Cerebellar cortex (tissue), 1 donor: ENCODE results near the gene DNAH7.
"Not testable (repeated sequence)": the region's sequence is repeated elsewhere in the genome, so short reads cannot be mapped to it uniquely, and the experiment has no call there.

Source experiments
- DNase-seq: peaks from one replicate; pipeline ENCODE4 v3.0.0-alpha.2; 2015; ENCODE audit warnings: low spot score

DNAH7 gene

GRCh38 chr2:195721042-195721441, 347.6 kb downstream of the DNAH7 start:
- no peak for DNase-seq

- DNase-seq: no peak
Measured at GRCh38 chr2:195716466-195716865, 352.2 kb downstream of the DNAH7 start.

- no peak for DNase-seq
Measured at GRCh38 chr2:195711478-195711877, 357.2 kb downstream of the DNAH7 start.

GRCh38 chr2:195709901-195710806, 358.5 kb downstream of the DNAH7 start:
- DNase-seq: no peak

- DNase-seq: no peak
Measured at GRCh38 chr2:195706161-195706900, 362.3 kb downstream of the DNAH7 start.

GRCh38 chr2:195700480-195700879, 368.2 kb downstream of the DNAH7 start:
- no peak for DNase-seq

- no peak for DNase-seq
Measured at GRCh38 chr2:195697681-195698220, 370.9 kb downstream of the DNAH7 start.

- DNase-seq: no peak
Measured at GRCh38 chr2:195696012-195696411, 372.6 kb downstream of the DNAH7 start.

GRCh38 chr2:195695002-195695631, 373.5 kb downstream of the DNAH7 start:
- DNase-seq: no peak

- DNase-seq: no peak
Measured at GRCh38 chr2:195694553-195694952, 374.1 kb downstream of the DNAH7 start.

GRCh38 chr2:195692531-195692930, 376.1 kb downstream of the DNAH7 start:
- DNase-seq: not testable (repeated sequence)
